Glutamatergic neuron (in vitro differentiated cells): ENCODE results near the gene TNS3. TPM values are rescaled to one million over a fixed set of nuclear protein-coding genes. Genes with fewer than 3 reads are reported as not detected.
"Not testable (repeated sequence)": the region's sequence is repeated elsewhere in the genome, so short reads cannot be mapped to it uniquely, and the experiment has no call there.

Experiments used
- DNase-seq: peaks from one replicate; pipeline ENCODE4 v3.0.0; 2022
- H3K27ac Mint-ChIP-seq: one replicate; pipeline ENCODE4 v1.8.0; 2020; ENCODE audit warnings: mild to moderate bottlenecking, mixed read lengths, inconsistent platforms; ENCODE audit not compliant: unreplicated experiment
- H3K27me3 Mint-ChIP-seq: one replicate; pipeline ENCODE4 v1.8.0; 2020; ENCODE audit warnings: mild to moderate bottlenecking, moderate library complexity, mixed read lengths, inconsistent platforms; ENCODE audit not compliant: unreplicated experiment
- H3K36me3 Mint-ChIP-seq: one replicate; pipeline ENCODE4 v1.8.0; 2020; ENCODE audit warnings: mild to moderate bottlenecking, mixed read lengths, inconsistent platforms; ENCODE audit not compliant: unreplicated experiment
- H3K4me1 Mint-ChIP-seq: one replicate; pipeline ENCODE4 v1.8.0; 2020; ENCODE audit warnings: mild to moderate bottlenecking, low read depth, mixed read lengths, inconsistent platforms; ENCODE audit not compliant: unreplicated experiment
- H3K4me3 Mint-ChIP-seq: one replicate; pipeline ENCODE4 v1.8.0; 2020; ENCODE audit warnings: mild to moderate bottlenecking, mixed read lengths, inconsistent platforms; ENCODE audit not compliant: unreplicated experiment
- H3K9me3 Mint-ChIP-seq: one replicate; pipeline ENCODE4 v1.8.0; 2020; ENCODE audit warnings: mild to moderate bottlenecking, moderate library complexity, mixed read lengths, inconsistent platforms; ENCODE audit not compliant: unreplicated experiment
- total RNA-seq: library from RNA; stranded (reverse); fragmentation: NEBNext Ultra II Directional; extraction: Animal tissue kit (Norgen Biotek cat#: 25700); gene quantifications from one replicate; pipeline ENCODE4 v1.2.1, GENCODE V29; 2021; ENCODE audit not compliant: unreplicated experiment
- TF ChIP-seq, protein P1 (sequence below): fragments of 200-600 bp; sonication (generic); IDR thresholded peaks from one replicate; pipeline ENCODE4 v1.5.0; 2021; ENCODE audit not compliant: partially characterized antibody, unreplicated experiment

The TNS3 gene
- total RNA-seq, 1 donor from 2014 or later, result 3.8 TPM

DNA sequence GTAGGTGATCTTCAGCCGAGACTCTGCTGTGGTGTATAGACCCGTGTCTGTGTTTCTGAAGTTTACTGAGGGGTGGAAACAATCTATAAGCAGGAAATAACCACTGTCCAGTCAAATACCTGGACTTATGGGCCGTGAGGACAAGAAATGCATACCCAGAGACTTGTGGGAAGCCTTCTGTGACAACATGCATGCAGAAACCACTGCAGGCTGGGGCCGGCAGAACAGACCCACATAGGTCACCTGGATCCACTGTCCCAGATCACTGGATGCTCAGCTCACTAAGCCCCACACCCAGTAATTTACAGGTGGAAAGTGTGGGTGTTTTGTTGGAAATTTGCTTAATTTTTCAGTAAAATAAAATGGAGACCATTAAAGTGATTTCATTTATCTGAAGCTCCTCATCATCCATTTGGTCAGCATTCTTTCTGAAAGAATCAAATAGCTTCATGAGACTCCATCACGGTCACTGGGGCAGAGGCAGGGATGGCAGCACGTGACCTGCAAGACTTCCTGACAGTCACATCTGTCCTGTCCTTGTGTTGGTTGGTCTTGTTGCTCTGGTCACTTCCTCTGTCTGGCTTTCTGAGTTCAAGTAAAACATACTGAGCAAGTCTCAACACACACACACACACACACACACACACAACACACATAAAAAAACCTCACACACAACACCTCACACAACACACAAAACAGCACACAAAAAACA, 108.3 kb downstream of the TNS3 start:
- TF ChIP-seq, protein P1, sequence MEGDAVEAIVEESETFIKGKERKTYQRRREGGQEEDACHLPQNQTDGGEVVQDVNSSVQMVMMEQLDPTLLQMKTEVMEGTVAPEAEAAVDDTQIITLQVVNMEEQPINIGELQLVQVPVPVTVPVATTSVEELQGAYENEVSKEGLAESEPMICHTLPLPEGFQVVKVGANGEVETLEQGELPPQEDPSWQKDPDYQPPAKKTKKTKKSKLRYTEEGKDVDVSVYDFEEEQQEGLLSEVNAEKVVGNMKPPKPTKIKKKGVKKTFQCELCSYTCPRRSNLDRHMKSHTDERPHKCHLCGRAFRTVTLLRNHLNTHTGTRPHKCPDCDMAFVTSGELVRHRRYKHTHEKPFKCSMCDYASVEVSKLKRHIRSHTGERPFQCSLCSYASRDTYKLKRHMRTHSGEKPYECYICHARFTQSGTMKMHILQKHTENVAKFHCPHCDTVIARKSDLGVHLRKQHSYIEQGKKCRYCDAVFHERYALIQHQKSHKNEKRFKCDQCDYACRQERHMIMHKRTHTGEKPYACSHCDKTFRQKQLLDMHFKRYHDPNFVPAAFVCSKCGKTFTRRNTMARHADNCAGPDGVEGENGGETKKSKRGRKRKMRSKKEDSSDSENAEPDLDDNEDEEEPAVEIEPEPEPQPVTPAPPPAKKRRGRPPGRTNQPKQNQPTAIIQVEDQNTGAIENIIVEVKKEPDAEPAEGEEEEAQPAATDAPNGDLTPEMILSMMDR, result no peak
- Mint-ChIP-seq H3K36me3 (no peaks in the 10 kb centered on the region), H3K9me3 (peaks cover 1% of the 10 kb centered on the region), H3K4me3 (no peak overlapping the region), H3K27ac (no peak overlapping the region), H3K4me1 (peaks cover 2% of the 10 kb centered on the region), H3K27me3 (peaks cover 4% of the 10 kb centered on the region)
- no peak for DNase-seq

DNA sequence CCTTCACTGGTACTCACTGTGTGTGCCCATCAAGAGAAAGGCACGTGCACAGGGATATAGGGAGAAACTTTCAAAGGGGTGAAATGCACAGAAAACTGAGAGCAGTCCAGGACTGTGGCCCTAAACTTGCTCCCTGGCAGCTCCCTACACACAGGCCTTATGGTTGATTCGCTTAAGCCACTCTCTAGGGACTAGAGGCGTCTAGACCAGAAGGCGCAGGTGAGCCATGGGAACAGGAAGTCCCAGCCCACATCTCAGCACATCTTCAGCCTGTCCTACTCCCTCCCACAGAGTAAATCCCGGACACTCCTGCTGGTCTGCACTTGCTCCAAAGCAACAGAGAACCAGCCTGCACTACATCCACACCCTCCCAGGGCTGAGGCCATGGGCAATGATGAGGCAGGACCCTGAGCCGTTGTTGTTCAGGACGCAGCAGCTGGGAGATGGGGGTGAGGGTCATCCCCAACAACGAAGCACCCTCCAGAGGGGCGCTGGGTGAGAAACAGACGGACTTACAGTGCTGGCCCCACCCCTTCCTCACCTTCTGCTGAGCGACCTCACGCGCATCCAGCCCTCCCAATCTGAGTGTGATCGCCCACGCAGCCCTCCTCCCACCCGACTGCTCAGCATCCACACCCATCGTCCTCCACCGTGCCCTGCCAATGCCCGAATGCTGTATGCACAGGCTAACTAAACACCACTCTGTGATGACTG, 109.3 kb downstream of the TNS3 start:
- no peak for DNase-seq
- H3K27me3 Mint-ChIP-seq, result peaks cover 3% of the 10 kb centered on the region
- H3K4me1 Mint-ChIP-seq, result peaks cover 2% of the 10 kb centered on the region
- no peak overlapping the region for H3K27ac Mint-ChIP-seq
- TF ChIP-seq, protein P1, result no peak
- H3K36me3 Mint-ChIP-seq, result no peaks in the 10 kb centered on the region
- no peak overlapping the region for H3K4me3 Mint-ChIP-seq
- H3K9me3 Mint-ChIP-seq, result peaks cover 1% of the 10 kb centered on the region

DNA sequence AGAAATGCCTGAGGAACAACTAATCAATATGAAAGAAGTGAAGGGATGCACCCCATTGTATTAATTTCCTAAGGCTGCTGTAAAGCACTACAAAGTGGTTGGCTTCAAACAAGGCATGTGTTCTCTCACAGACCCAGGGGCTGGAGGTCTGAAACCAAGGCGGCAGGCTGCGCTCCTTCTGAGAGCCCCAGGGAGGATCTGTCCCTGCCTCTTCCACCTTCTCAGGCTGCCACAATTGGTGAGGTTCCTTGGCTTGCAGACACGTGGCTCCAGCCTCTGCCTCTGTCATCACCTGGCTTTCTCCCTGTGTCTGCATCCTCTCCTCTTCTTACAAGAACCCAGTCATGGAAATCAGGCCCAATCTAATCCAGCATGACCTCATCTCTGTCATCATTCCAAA, 110.1 kb downstream of the TNS3 start:
- no peak overlapping the region for H3K4me3 Mint-ChIP-seq
- H3K4me1 Mint-ChIP-seq, result peaks cover 2% of the 10 kb centered on the region
- TF ChIP-seq, protein P1, result no peak
- no peaks in the 10 kb centered on the region for H3K36me3 Mint-ChIP-seq
- DNase-seq, result no peak
- no peak overlapping the region for H3K27ac Mint-ChIP-seq
- peaks cover 3% of the 10 kb centered on the region for H3K27me3 Mint-ChIP-seq
- peaks cover 4% of the 10 kb centered on the region for H3K9me3 Mint-ChIP-seq

DNA sequence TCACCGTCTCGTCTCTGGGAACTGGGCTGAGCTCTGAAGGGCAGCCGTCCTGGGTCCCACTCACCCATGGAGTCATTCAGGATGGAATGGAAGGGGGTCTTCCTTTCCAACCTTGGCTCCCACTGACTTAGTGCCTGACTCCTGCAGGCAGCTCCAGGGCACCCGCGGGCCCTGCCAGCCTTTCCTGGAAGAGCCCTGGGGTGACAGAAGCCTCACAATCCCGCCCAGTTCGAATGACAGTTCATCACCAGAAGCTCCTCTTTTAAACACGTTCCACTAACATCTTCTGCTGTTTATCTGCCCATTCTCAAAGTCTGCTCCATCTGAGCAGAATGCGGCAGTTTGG, 110.6 kb downstream of the TNS3 start:
- DNase-seq, result no peak
- peaks cover 3% of the 10 kb centered on the region for H3K27me3 Mint-ChIP-seq
- no peak overlapping the region for H3K27ac Mint-ChIP-seq
- peaks cover 2% of the 10 kb centered on the region for H3K4me1 Mint-ChIP-seq
- H3K4me3 Mint-ChIP-seq, result no peak overlapping the region
- H3K36me3 Mint-ChIP-seq, result no peaks in the 10 kb centered on the region
- TF ChIP-seq, protein P1, result no peak
- peaks cover 3% of the 10 kb centered on the region for H3K9me3 Mint-ChIP-seq

DNA sequence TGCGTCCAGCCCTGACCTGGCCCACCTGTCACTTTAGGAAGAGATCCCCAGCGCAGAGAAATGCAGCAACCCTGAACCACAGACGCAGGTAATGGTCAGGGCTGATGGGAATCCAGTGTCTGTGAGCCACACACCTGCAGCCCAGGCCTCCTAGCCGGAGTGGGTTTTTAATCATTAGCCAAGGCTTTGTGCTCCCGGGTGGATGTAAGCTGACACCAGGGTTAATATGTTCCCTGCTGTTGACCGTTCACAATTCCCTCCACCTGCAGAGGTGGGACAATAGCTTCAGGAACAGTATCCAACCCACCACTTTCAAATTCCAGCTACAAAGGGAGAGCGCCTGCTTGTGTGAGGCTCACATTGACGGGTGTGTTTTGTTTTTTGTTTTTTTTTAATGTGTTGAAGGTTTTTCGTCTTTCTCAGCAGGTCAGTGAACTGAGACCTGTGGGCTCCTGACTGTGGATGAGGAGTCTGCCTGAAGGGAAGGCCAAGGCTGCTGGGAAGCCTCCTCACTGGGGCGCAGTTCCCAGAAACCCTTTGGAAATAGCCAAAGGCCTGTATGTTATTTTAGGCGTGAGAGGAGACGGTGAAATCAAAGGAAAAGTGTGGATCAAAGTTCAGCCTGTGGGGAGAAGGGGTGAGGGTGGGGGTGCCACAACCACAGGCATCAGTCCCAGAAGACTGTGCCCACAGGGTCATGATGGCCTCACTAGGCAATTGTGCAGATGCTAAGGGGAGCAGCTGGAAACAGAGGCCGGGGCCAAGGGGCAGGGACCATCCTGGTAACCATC, 111.1 kb downstream of the TNS3 start:
- H3K4me1 Mint-ChIP-seq, result peaks cover 2% of the 10 kb centered on the region
- TF ChIP-seq, protein P1, result no peak
- H3K36me3 Mint-ChIP-seq, result no peaks in the 10 kb centered on the region
- peaks cover 3% of the 10 kb centered on the region for H3K9me3 Mint-ChIP-seq
- H3K27me3 Mint-ChIP-seq, result peaks cover 3% of the 10 kb centered on the region
- H3K27ac Mint-ChIP-seq, result no peak overlapping the region
- DNase-seq, result no peak
- no peak overlapping the region for H3K4me3 Mint-ChIP-seq

- not testable (repeated sequence) for H3K27me3 Mint-ChIP-seq, H3K9me3 Mint-ChIP-seq, DNase-seq, H3K4me1 Mint-ChIP-seq, H3K27ac Mint-ChIP-seq, H3K4me3 Mint-ChIP-seq, H3K36me3 Mint-ChIP-seq
These were observed 112.1 kb downstream of the TNS3 start for GRCh38 chr7:47469846-47470245.
